Mucosa of stomach (tissue), 1 donor: ENCODE measurements around the gene HSPA2.
A peak's percentile ranks its signal among the peaks of the same experiment; 100 is the strongest.
"Not testable (repeated sequence)": the region's sequence is repeated elsewhere in the genome, so short reads cannot be mapped to it uniquely, and the experiment has no call there.

Experiments used
- H3K27me3 ChIP-seq: one replicate; pipeline ENCODE4 v1.7.0; 2013; ENCODE audit warnings: mild to moderate bottlenecking, low read length; ENCODE audit not compliant: control insufficient read depth, insufficient read depth
- H3K36me3 ChIP-seq: one replicate; pipeline ENCODE4 v1.7.0; 2013; ENCODE audit warnings: low read length; ENCODE audit not compliant: control insufficient read depth, insufficient read depth
- H3K4me1 ChIP-seq: one replicate; pipeline ENCODE4 v1.7.0; 2013; ENCODE audit warnings: mild to moderate bottlenecking, low read length; ENCODE audit not compliant: control insufficient read depth, insufficient read depth
- H3K4me3 ChIP-seq: one replicate; pipeline ENCODE4 v1.7.0; 2013; ENCODE audit warnings: low read length
- H3K9ac ChIP-seq: one replicate; pipeline ENCODE4 v1.7.0; 2013; ENCODE audit warnings: mild to moderate bottlenecking, low read length, moderate library complexity
- H3K9me3 ChIP-seq: one replicate; pipeline ENCODE4 v1.7.0; 2013; ENCODE audit warnings: mild to moderate bottlenecking, low read length, moderate library complexity; ENCODE audit not compliant: control insufficient read depth
- donor health status: Pancreatic carcinoma.

Gene HSPA2

GRCh38 chr14:64504897-64505794 is 35.4 kb upstream of the HSPA2 start:
- Histone ChIP-seq H3K9ac (peak overlapping the region; percentile 99), H3K9me3 (no peaks in the 10 kb centered on the region), H3K4me1 (peaks cover 29% of the 10 kb centered on the region), H3K4me3 (peak overlapping the region; percentile 58), H3K27me3 (no peaks in the 10 kb centered on the region), H3K36me3 (no peaks in the 10 kb centered on the region)

- Histone ChIP-seq H3K9ac (peak overlapping the region; percentile 41), H3K27me3 (no peaks in the 10 kb centered on the region), H3K9me3 (no peaks in the 10 kb centered on the region), H3K36me3 (no peaks in the 10 kb centered on the region), H3K4me1 (peaks cover 22% of the 10 kb centered on the region), H3K4me3 (no peak overlapping the region)
Observed at GRCh38 chr14:64506721-64507120, 33.8 kb upstream of the HSPA2 start.

GRCh38 chr14:64507376-64508156 is 33.0 kb upstream of the HSPA2 start:
- no peak overlapping the region for H3K4me3 ChIP-seq
- no peak overlapping the region for H3K9ac ChIP-seq
- no peaks in the 10 kb centered on the region for H3K36me3 ChIP-seq
- H3K9me3 ChIP-seq, result no peaks in the 10 kb centered on the region
- H3K27me3 ChIP-seq, result no peaks in the 10 kb centered on the region
- peaks cover 14% of the 10 kb centered on the region for H3K4me1 ChIP-seq

- Histone ChIP-seq H3K36me3 (no peaks in the 10 kb centered on the region), H3K4me3 (no peak overlapping the region), H3K9me3 (no peaks in the 10 kb centered on the region), H3K4me1 (peaks cover 11% of the 10 kb centered on the region), H3K9ac (no peak overlapping the region), H3K27me3 (no peaks in the 10 kb centered on the region)
Observed at GRCh38 chr14:64508215-64508776, 32.2 kb upstream of the HSPA2 start.

- Histone ChIP-seq H3K4me1 (peaks cover 11% of the 10 kb centered on the region), H3K36me3 (no peaks in the 10 kb centered on the region), H3K4me3 (no peak overlapping the region), H3K27me3 (no peaks in the 10 kb centered on the region), H3K9me3 (no peaks in the 10 kb centered on the region), H3K9ac (no peak overlapping the region)
Observed at GRCh38 chr14:64509036-64509435, 31.5 kb upstream of the HSPA2 start.

- Histone ChIP-seq H3K9ac (no peak overlapping the region), H3K4me3 (no peak overlapping the region), H3K27me3 (no peaks in the 10 kb centered on the region), H3K36me3 (no peaks in the 10 kb centered on the region), H3K9me3 (no peaks in the 10 kb centered on the region), H3K4me1 (peaks cover 11% of the 10 kb centered on the region)
Observed at GRCh38 chr14:64510825-64511671, 29.5 kb upstream of the HSPA2 start.

- Histone ChIP-seq H3K9me3 (no peaks in the 10 kb centered on the region), H3K27me3 (no peaks in the 10 kb centered on the region), H3K4me1 (peaks cover 10% of the 10 kb centered on the region)
Observed at GRCh38 chr14:64513271-64513670, 27.3 kb upstream of the HSPA2 start.

GRCh38 chr14:64515053-64515452 is 25.5 kb upstream of the HSPA2 start:
- Histone ChIP-seq H3K9ac (no peak overlapping the region), H3K4me3 (no peak overlapping the region), H3K4me1 (no peaks in the 10 kb centered on the region), H3K27me3 (no peaks in the 10 kb centered on the region), H3K9me3 (no peaks in the 10 kb centered on the region), H3K36me3 (no peaks in the 10 kb centered on the region)

More at GRCh38 chr14:64513271-64513670, 27.3 kb upstream of the HSPA2 start:
- Histone ChIP-seq H3K9ac (no peak overlapping the region), H3K36me3 (no peaks in the 10 kb centered on the region), H3K4me3 (no peak overlapping the region)

- Histone ChIP-seq H3K9ac (no peak overlapping the region), H3K4me1 (no peaks in the 10 kb centered on the region)
Observed at GRCh38 chr14:64516969-64517368, 23.6 kb upstream of the HSPA2 start.

GRCh38 chr14:64517667-64518066 is 22.9 kb upstream of the HSPA2 start:
- H3K9me3 ChIP-seq, H3K27me3 ChIP-seq, H3K36me3 ChIP-seq, H3K4me1 ChIP-seq, H3K9ac ChIP-seq, H3K4me3 ChIP-seq: not testable (repeated sequence)

More at GRCh38 chr14:64516969-64517368, 23.6 kb upstream of the HSPA2 start:
- no peaks in the 10 kb centered on the region for H3K27me3 ChIP-seq
- H3K9me3 ChIP-seq, result no peaks in the 10 kb centered on the region
- H3K36me3 ChIP-seq, result no peaks in the 10 kb centered on the region
- H3K4me3 ChIP-seq, result no peak overlapping the region

GRCh38 chr14:64518229-64518628 is 22.3 kb upstream of the HSPA2 start:
- no peaks in the 10 kb centered on the region for H3K4me1 ChIP-seq
- H3K27me3 ChIP-seq, result no peaks in the 10 kb centered on the region
- H3K9ac ChIP-seq, result no peak overlapping the region
- H3K4me3 ChIP-seq, result no peak overlapping the region
- no peaks in the 10 kb centered on the region for H3K9me3 ChIP-seq
- no peaks in the 10 kb centered on the region for H3K36me3 ChIP-seq
